HG02840 (cell line): Measurements from ENCODE around the gene ZNF20.

ENCODE experiments used
- ATAC-seq: cut with Tn5 transposase; IDR thresholded peaks from one replicate; pipeline ENCODE4 v1.9.1; 2021; ENCODE audit warnings: mild to moderate bottlenecking, moderate library complexity, moderate number of reproducible peaks; ENCODE audit not compliant: unreplicated experiment, low FRiP score

The ZNF20 gene

DNA sequence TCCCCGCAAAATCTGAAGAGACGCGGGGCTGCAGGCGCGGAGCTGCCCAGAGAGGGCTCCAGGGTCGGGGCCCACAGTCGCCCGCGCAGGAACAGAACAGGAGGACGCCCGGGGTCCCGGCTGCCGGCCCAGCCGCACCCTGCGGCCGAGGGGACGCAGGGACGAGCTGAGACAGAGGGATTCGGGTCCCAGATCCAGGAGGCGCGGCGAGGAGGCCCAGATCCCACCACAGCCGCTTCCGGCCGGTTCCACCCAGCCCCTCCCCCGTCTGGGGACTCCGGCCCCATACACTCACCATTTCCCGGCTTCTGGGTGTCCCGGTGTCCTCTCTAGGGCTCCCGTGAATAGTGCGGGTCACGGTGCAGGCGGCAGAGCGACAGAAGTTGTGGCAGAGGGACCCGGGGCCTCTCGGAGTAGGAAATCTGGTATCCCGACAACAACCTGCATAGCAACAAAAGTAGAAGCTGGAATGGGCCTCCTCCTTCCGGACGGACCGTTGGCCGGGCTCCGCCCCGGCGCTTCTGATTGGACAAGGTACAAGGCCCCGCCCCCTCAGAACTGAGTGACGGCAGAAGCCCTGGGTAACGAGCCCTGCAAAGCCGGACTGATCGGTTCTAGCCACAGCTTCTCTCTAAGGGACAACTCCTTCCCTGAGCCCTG lies at the start of gene ZNF20:
Gene ZNF20 (minus strand): TSS at position 466 of the 660 bp plus-strand sequence. CDS start 168 bp downstream, at position 298.
- peak; percentile 89 for ATAC-seq

DNA sequence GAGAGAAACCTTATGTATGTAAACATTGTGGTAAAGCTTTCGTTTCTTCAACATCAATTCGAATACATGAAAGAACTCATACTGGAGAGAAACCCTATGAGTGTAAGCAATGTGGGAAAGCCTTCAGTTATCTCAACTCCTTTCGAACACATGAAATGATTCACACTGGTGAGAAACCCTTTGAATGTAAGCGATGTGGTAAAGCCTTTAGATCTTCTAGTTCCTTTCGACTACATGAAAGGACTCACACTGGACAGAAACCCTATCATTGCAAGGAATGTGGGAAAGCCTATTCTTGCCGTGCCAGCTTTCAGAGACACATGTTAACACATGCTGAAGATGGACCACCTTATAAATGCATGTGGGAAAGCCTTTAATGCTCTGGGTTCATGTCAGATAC lies 47.5 kb upstream of the ZNF20 start:
- ATAC-seq: no peak

DNA sequence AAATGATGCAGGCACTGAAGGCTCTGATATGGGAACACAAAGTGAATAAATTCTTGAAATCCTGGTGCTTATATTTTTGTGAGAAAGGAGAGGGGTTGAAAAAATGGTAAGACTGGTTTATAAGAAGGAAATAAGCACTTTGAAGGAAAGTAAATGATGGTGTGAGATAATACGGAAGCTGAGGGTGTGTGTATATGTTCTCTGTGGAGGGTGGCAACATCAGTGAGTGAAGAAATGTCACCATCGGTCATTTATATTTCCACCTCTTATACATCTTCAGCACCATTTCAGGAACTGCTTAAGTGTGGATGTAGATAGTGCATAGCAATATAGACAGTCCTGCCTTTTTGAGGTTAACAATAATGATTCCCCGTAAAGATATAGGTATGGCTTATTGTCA lies 40.2 kb upstream of the ZNF20 start:
- ATAC-seq: no peak

DNA sequence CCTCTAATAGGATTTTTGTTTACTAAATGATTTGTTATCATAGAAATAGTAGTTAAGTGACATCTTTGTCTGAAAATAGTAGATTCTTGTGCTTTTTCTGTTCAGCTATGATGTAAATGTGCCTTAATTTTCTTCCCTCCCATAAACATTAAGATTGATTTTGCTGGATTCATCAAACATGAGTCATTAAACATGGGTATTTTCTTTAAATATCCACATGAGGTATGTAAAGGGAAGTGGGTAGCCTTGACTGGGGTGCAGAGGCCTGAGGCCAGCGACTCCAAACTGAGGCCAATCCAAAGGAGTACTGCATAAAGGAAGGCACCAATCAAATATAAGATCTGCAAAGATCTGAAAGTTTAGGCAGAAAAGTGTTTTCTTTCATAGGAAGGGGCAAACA lies 26.5 kb upstream of the ZNF20 start:
- ATAC-seq: no peak

DNA sequence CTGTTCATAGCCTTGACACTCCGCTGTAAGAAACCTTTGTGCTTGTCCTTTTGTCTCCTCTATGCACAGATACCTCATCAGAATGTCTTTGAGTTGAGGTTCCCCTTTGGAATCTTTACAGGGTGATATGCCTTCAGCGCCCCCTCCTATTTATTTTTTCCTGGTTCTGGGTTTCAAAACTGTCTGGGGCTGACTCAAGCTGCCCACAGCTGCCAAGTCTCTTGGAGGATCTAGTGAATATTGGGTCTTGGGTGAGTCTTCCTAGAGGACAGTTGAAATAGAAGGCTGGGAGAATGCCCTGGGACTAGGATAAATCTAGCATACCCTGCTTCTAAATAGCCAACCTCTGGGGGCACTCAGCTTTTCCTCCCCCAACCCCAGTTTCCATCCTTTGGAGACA lies 23.7 kb upstream of the ZNF20 start:
- ATAC-seq: no peak

DNA sequence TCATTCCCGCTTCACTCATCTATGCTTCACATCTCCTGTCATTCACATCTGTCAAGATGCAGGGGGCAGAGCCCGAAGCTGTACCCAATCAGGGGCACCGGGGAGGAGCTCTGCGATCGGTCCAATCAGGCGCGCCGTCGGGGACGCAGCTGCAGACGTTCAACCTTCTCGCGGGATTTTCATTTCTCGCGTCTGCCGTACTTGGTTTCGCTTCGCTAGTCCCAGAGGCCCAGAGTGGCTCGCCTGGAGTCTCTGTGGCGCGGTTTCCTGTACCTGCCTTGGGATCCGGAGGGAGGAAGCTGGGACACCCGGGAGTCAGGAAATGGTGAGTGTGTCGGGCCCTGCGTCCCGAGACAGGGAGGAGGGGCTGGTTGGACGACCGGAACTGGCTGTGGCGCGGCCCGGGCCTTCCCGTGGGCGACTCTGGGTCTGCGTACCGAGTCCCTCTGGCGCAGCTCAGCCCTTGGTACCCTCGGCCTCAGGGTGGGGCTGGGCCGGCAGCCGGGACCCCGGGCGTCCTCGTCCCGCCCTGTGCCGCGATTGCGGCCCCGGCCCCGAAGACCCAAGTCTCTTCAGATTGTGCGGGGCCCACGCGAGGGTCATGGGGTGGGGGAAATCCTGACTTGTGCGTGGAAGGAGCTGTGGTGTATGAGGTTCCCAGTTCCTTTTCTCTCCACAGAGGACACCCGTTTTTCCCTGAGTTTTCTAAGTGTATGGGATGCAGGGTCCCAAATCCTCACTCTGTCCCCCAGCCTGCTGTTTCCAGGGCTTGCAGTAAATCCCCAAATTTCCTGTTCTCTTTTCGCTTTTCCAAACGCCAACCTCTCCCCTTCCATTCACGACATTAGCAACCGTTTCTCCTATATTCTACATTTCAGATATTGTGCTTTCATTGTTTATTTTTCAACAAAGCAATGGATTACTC lies 23.0 kb upstream of the ZNF20 start, which contains the start of gene ZNF136:
Gene ZNF136 (plus strand): TSS at position 215 of the 925 bp plus-strand sequence. CDS start 108 bp downstream, at position 323.
- peak; percentile 98 for ATAC-seq

DNA sequence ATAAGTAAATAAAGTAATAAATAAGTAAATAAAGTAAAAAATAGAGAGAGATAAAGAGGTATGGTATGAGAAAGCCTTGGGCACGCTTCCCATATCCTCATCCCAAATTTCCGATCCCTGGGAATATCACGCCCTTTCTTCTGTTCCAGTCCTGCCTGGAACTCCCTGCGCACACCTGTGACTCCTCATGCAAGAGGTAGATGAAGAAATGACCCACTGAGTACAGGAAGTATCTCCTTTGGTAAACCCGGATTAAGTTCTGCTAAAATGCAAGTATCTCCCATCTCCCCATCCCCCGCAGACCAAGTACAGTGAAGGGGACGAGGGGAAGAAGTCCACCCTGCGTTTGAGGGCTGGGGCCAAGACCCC lies 22.3 kb upstream of the ZNF20 start:
- peak; percentile 14 for ATAC-seq

DNA sequence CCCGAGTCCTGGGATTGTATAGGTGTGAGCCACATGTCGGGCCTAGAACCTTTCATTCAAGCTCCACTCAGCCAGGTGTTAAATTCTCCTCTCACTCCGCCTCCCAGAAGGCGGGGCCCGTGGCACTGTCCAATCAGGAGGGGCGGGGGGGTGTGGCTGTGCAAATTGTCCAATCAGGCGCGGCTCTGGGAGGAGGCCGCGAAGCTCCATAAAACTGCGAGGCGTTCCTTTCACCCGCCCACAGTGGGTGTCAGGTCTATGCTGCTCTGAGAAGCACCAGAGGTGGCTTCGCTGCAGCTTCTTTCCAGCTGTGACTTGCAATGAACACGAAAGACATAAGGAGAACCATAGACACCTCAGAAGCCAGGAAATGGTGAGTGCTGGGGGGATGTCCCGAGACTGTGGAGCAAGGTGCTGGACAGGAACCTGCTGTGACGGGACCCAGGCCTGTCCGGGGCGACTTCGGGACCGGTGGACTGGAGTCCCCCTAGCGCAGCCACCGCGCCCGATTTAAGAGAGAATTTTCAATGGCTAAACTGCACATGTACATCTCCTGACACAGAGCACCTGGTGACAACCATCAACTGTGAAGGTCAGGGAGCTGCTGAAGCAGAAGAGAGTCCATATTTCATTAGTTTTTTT lies 19.7 kb upstream of the ZNF20 start:
- no peak for ATAC-seq

DNA sequence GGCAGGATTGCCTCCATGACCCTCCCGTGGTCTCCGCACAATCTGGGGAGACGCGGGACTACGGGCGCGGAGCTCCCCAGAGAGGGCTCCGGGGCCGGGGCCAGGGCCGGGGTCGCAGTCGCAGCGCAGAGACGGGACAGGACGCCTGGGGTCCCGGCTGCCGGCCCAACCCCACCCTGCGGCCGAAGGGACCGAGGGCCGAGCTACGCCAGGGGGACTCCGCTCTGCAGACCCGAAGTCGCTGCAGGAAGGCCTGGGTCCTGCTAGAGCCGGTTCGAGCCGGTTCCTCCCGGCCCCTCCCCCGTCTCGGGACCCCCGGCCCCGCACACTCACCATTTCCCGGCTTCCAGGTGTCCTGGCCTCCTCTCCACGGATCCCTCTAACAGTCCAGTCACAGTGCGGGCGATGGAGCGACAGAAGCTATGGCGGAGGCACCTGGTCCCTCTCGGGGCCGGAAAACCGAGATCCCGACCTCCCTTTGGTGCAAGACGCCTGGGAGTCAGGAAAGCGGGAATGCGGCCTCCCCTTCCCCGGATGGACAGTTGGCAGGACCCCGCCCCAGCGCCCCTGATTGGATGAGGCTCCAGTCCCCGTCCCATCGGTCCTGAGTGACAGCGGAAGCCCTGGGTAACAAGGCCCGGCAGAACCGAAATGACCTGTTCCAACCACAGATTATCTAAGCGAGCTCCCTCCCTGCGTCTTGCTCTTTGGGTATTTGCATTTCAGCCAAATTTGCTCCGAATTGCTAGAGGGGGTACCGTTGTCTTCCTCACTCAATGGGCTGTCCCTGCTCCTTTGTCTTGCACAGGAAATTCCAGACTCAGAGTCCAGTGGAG lies 16.3 kb upstream of the ZNF20 start, which contains the start of gene ZNF625:
Gene ZNF625 (minus strand): TSS at position 512 of the 836 bp plus-strand sequence. CDS start 176 bp downstream, at position 336.
- ATAC-seq: peak; percentile 62

DNA sequence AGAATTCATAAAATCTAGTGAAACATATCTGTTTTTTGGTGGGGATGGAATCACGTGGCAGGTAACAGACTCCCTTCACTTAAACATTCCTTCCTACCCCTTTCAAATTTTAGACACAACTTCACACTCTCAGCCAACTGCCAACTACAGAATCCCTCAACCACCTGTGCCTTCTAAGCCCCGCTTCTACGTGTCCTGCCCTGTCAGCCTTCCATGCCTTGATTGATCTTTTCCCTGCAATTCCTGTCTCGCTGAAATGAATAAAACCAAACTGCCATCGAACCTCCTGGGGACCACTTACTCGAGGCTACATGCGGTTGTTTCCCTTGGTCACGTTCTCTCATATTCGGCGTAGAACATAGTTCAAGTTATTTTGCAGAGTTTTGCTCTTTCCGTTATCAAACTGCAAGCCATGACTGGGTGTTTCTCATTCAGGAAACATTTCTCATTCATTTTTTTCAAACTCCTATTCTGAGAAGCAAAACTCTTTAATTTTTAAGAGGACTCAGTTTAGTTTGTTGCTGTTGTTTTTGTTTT lies 15.2 kb upstream of the ZNF20 start:
- ATAC-seq: no peak

DNA sequence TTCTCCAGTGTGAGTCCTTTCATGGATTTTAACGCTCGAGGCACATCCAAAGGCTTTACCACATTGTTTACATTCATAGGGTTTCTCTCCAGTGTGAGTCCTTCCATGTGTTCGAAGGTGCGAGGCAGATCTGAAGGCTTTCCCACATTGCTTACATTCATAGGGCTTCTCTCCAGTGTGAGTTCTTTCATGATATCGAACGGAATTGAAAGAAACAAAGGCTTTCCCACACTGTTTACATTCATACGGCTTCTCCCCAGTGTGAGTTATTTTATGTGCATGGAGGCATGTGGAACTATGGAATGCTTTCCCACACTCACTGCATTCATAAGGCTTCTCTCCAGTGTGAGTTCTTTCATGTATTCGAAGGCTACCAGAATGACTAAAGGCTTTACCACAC lies 5.2 kb upstream of the ZNF20 start:
- ATAC-seq: no peak

DNA sequence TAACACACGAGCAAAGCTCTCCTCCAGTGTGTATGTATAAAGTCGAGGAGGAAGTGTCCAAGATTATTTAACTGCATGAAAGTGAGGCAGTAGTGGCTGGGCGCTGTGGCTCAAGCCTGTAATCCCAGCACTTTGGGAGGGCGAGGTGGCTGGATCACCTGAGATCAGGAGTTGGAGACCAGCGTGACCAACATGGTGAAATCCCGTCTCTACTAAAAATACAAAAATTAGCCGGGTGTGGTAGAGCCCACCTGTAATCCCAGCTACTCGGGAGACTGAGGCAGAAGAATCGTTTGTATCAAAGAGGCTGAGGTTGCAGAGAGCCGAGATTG lies 1.2 kb upstream of the ZNF20 start:
- no peak for ATAC-seq

DNA sequence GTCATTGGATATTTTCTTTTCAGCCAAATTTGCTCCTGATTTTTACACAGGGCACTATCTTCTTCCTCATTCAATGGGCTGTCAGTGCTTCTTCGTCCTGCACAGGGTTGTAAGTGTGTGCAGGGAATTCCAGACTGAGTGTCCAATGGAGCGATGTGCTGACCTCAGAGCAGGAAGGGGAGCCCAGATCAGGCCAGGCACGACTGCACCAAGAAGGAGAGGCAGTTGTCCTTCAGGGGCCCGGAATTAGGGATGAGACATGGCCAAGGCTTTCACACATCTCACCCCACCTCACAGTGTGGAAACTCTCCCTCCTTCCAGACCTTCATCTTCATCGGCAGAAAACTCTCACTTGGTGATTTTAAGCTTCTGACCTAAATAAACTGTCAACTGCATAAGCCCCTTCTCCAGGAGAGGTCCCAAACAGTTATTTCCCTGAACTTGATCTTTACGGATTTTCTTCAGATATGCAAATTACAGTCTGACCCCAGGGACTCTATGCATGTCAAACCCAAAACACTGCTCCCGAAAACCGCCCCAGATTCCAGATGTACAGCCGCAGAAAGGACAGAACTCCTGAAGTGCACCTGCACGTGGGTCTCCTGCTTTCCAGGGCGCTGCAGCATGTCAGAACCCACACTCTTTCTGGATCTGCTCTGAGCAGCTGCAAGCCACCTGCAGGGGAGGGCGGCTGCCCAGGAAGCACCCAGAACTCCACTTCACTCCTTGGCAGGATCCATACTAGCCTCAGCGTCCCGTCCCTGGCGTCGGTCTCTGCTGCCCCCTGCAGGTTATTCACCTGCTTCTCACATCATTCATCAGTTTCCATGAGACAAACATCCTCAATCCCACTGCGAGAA lies 625 bp upstream of the ZNF20 start:
- peak; percentile 11 for ATAC-seq

DNA sequence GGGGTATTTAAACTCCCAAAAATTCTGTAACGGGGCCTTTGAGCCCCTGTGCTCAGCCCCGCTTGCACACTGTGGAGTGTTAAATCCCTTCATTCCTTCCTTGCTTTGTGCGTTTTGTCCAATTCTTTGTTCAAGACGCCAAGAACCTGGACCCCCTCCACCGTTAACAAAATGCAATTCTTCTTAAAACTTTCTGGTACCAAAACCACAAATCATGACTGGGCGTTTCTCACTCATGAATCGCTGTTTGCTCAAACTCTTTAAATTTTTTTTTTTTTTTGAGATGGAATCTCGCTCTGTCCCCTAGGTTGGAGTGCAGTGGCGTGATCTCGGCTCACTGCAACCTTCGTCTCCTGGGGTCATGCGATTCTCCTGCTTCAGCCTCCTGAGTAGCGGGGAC lies 881 bp downstream of the ZNF20 start:
- no peak for ATAC-seq

DNA sequence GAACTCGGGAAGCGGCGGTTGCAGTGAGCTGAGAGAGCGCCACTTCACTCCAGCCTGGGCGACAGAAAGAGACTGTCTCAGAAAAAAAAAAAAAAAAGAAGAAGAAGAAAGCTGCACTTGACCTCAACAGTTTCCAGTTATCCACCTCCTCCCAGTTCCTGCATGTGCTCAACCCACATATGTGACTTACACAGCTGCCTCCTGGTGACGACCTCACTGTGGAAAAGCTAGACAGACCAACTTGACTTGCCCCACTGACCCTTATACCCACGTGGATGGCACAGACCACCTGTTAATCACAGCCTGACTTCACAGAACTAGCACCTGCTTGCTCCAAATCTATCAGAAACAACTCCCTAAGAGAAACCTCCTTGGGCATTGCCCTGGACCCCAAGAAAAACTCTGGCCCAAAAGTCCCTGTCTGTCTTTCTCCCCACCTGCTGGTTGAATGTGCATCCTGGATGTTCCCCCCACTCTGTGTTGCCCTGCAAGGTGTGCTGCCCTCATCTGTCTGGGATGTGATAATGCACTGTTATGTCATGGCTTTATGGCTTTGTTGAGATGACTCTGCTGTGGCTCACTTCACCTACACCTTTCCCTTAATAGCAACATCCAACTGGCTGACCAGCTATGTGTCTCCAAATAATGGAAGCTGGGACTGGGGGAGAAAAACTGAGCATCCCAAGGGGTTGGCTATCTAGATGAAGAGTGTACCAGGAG lies 2.8 kb downstream of the ZNF20 start:
- no peak for ATAC-seq

DNA sequence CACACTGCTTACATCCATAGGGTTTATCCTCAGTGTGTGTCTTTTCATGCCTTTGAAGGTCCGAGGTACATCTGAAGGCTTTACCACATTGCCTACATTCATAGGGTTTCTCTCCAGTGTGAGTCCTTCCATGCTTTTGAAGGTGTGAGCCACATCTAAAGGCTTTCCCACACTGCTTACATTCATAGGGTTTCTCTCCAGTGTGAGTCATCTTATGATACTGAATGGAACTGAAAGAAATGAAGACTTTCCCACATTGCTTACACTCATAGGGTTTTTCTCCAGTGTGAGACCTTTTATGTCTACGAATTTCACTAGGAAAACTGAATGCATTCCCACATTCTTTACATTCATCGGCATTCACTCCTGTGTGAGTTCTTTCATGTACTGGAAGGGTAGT lies 7.1 kb downstream of the ZNF20 start:
- no peak for ATAC-seq

DNA sequence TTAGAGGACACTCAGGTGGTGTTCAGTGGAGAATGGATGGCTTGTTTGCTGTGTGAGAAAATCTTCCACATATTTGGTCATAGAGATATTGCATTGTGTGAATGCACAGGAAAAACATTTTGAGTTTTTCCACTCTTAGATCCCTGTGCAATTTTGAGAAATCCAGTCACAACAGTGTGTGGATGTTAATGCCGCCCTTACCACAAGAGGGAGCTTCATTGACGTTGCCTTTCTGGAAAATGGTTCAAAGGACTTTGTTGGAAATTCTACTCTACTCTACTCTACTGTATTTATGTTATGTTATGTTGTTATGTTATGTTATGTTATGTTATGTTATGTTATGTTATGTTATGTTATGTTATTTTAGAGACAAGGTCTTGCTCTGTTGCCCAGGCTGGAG lies 13.4 kb downstream of the ZNF20 start:
- no peak for ATAC-seq

DNA sequence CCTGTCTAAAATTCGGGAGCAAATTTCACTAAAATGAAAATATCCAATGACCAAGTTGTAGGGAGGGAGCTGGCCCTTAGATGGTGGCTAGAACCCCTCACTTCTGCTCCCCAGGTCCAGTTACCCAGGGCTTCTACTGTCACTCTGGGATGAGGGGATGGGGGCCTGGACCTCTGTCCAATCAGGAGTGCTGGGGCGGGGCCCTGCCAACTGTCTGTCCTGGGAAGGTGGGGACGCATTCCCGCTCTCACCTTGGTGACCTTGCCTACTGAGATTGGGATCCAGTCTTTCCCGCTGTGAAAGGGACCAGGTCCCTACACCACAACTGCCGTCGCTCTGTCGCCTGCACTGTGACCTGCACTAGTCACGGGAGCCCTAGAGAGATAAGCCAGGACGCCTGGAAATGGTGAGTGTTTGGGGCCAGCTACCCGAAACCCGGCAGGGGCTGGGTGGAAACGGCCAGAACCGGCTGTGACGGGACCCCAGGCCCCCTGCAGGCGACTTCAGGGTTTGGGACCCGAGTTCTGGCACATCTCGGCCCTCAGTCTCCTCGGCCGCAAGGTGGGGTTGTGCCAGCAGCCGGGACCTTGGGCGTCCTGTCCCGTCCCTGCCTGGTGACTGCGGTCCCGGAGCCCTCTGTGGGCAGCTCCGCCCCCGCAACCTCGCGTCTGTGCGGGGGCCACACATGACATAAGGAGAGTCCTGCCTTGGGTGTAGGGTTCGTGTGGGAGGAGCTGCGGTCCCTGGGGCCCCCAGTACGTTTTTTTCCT lies 22.8 kb downstream of the ZNF20 start:
- ATAC-seq: no peak
